Tongue (tissue), 2 donors: Measurements from ENCODE around the gene CDH23. TPM values are rescaled to one million over a fixed set of nuclear protein-coding genes. Genes with fewer than 3 reads are reported as not detected.

ENCODE experiments used
- DNase-seq: peaks from one replicate; pipeline ENCODE4 v3.0.0-alpha.2; 2015
- total RNA-seq: library from RNA; depleted of rRNA; stranded (reverse); fragments of >200 nt; gene quantifications from one replicate; pipeline ENCODE4 v1.2.3, GENCODE V29; 2014

CDH23 gene
- total RNA-seq, 1 donor from 2014 or later: 12.2 TPM

DNA sequence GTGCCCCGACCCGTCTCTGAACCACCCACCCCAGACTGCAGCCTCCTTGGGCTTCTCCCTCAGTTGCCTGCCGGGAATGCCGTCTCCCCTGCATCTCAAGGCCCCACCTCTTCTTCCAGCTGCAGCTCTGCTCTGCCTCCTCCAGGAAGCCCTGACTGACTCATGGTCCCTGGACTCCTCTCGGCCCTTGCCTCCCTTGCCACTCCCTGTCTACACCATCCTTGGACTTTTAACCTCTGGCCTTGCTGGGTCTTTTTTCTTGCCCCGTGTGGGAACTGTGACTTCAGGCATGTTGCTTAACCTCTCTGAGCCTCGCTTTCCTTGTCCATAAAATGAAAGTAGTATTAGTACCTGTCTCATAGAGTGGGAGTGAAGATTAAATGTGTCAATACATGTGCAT is 266.6 kb downstream of the CDH23 start:
- DNase-seq: no peak

DNA sequence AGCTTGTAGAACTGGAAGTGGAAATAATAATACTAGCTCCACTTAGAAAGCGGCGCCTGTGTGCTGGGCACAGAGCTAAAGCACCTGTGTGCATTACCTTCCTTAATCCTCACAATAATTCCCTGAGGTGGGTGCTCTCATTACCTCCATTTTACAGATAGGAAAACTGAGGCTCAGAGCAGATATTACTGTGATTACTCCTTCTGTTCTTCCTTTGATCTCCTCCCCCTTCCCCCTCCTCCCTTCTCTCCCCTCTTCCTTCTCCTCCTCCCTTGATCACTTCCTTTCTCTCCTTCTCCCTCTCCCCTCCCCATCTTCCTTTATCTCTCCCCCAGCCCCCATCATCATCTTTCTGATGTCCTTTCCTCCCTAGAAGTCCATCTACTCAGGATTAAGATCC is 267.9 kb downstream of the CDH23 start:
- no peak for DNase-seq

DNA sequence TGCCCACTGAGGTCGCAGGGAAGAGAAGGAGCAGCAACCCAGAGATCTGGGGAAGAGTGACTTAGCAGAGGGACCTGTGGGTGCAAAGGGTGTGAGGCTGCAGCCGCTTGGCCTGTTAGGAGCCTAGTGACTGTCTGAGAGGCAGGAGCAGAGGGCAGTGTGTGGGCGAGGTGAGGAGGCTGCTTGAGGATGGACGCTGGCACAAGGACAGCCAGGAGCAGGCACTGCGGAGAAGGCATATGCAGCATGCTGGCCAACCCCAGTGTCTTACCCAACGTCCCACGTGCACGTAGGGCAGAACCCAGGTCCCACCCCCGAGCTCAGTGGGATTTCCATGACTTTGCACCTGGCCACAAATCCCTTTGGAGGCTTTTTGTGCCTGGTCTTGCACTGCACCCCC is 268.7 kb downstream of the CDH23 start:
- DNase-seq: no peak

DNA sequence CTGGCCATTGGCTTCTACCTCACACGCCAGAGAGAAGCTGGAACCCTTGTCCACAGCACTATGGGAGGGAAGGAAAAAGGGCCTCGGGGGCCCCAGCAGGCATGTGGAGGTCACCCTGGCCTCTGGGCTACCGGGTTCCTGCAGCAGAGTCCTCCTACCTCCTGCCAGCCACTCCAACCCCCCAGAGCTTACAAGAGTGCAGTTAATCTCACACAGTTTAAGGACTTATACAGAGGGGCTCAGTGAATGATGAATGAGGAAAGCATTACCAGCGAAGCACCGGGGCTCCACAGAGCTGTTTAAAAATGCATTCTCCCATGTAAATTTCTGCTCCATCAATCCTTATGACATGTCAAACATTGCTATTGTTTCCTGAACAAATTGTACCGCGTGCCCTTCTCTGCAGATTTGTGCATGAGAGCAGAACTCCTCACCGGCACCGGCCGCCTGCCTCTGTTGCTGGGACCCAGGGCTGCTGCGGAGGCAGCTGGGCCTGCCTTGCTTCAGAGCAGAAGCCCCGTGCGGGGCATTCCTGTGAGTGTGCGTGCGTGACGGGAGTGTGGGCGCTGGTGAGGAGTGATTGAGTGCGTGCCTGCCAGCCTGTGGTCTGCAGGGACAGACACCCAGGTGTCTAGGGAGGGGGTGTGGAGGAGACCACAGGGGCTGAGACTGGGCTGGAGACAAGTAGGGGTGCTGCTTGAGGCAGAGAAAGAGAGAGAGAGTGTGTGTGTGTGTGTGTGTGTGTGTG is 270.1 kb downstream of the CDH23 start:
- no peak for DNase-seq

DNA sequence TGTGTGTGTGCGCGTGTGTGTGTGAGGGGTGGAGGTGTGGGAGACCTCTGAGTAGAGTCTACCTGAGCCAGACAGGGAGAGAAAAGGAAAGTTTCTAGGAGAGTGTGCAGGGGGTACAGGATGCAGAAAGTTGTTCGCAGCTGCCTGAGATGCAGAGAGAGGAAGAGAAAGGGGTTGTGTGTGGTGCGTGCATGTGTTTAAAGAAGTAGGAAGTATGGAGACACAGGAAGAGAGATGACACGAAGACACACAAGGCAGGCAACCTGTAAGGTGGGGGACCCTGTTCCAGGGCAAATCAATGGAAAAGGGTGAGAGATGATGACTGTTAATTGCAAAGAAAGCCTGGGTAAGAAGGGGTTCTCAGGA is 270.6 kb downstream of the CDH23 start:
- no peak for DNase-seq

DNA sequence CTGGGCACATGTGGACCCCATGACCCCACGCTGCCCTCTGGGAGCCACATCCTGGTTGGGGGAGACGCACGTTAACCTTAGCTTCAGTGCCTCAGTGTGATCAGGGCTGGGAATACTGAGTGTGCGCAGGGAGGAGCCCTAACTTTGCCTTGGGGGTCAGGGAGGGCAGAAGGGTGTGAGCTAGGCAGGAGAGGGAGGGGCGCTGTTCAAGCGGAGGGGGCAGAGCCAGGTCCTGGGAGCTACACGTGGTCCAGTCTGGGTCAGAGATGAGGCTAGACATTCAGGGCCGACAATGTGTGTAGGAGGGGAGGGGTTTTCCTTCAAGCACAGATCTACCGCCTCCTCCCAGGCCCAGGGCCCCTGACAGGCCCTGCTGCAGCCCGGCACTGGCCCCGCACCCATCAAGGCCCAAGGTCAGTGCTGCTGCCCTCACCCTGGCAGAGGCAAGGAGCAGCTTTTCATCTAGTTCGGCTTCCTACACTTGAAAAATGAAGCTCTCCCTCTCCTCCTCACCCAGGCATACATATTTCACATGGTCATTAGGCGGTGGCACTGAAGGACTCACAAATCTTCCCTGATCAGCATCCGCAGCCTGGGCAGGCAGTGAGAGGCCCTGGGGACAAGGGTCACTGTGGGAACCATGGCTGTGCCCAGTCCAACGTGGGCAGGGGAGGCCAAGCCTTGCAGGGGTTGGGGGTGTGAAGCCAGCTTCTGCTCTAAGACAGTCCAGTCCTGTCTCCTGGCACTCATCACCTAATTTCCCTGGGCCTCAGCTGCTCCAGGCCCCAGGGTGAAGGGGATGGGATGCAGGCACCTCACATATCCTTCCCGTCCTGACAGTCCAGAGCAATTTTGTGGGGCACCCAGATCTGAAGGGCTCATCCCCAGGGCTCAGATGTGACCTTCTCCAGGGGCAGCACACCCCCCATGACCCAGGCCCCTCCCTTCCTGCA is 275.6 kb downstream of the CDH23 start:
- no peak for DNase-seq

DNA sequence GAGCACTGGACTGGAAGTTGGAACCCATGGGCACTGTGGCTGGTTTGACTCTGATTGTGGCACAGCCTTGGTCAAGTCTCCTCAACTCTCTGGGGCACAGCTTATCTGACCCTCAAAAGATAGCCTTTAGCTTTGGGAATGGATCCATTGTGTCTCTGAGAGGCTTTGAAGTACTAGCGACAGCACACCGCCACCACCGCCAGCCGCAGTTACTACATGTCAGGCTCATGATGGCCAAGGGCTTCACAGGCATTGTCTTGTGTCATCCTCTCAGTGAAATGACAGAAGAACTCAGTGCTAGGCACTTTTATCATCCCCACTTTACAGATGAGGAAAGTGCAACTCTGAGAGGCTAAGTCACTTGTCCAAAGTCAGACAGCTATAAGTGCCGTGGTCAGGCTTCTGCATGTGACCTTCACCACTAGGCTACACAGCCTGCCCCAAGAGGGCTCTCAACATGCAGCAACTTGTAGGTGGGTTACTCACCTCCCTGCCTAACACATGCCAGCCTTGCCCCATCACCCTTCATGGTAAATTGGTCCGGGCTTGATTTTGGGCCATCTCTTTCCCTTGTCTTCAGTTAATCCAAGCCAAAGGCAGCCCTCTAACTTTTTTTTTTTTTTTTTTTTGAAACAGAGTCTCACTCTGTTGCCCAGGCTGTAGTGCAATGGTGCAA is 278.7 kb downstream of the CDH23 start:
- DNase-seq: no peak

DNA sequence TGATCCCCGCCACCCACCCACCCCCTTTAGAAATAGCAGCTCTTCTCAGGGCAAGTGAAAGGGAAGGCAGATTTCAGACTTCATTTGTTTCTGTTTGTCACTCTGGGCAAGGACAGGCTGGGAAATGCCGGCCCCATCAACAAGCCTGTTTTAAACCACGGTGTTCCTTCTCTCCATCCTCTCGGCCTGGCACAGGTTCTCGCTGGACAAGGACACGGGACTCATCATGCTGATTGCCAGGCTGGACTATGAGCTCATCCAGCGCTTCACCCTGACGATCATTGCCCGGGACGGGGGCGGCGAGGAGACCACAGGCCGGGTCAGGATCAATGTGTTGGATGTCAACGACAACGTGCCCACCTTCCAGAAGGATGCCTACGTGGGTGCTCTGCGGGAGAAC is 280.5 kb downstream of the CDH23 start:
- DNase-seq: no peak

DNA sequence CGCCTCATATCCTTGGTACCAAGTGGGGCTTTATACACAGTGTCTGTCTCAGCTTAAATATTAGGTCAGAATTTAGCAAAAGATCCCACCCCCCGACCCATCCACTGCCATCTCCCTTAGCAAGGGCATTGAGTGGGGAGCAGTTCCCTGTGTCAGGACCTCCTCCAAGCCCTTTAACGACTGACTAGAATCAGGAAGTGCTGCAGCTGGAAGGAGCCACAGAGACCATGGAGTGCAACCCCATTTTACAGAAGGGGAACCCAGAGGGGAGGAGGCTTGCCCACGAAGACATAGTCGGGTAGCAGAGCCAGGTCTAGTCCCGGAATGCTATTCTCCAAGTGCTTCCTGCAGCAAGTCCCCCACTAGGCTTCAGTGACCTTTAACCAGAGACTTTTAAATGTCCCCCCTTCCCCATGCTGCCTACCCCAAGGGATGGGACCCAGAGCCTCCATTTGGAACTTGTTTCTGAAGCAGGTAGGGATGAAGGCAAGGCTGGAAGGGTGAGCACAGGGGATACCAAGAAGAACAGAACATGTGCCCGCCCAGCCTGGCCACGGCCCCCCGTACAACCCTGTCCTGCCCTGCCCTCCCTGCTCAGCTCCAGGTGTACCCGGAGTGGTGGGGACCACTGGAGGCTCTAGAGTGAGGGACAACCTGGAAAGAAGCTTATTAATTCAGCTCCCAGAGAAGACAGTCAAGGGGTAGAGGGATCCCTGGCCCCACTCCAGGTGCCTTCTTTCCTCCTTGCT is 281.5 kb downstream of the CDH23 start:
- DNase-seq: no peak

DNA sequence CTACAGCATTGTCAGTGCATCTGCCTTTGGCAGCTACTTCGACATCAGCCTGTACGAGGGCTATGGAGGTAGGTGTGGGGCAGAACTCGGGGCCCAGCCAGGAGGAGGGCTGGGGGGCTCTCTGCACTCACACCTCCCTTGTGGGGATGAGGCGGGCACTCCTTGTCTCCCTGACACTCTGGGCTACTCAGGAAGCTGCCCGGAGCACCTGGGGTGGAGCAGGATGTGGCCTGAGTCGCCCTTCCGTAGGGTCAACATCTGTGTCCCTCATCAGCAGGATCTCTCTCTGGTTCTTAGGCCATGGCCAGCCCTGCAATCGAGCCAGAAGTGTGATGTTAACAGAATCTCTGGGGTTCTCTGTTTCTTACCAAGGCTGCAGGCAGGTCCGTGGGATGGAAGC is 282.7 kb downstream of the CDH23 start:
- no peak for DNase-seq

DNA sequence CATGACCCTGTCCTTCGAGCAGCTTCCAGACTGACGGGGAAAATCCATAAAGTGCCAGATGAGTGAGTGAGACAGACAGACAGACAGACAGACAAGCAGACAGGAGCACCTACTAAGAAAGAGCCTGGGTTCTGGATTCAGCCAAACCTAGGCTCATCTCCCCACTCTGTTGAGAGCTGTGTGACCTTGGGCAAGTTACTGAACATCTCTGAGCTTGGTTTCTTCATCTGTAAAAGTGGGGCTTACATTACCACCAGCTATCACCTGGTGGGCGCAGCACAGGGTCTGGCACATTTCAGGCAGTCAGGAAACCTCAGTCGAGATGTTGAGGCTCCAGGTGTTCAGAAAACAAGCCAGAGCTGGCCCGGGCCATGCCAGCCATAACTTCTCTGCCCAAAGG is 285.3 kb downstream of the CDH23 start:
- DNase-seq: no peak

DNA sequence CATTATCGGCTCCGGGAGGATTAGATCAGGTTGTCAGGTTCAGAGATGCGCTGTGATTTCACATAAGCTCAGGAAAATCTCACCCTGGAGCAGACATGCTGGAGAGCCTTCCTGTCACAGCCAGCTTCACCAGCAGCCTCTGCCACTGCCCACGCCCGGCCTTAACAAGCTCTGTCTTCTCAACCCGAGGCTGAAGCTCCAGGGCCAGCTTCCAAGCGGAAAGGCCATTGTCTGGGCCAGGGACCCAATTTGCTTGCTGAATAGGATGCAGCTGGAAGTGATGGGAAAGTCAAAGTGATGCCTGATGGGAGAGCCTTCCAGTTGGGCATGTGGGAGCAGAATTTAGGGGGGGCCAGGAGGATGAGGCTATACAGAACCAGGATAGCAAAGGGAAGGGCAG is 286.6 kb downstream of the CDH23 start:
- DNase-seq: no peak

DNA sequence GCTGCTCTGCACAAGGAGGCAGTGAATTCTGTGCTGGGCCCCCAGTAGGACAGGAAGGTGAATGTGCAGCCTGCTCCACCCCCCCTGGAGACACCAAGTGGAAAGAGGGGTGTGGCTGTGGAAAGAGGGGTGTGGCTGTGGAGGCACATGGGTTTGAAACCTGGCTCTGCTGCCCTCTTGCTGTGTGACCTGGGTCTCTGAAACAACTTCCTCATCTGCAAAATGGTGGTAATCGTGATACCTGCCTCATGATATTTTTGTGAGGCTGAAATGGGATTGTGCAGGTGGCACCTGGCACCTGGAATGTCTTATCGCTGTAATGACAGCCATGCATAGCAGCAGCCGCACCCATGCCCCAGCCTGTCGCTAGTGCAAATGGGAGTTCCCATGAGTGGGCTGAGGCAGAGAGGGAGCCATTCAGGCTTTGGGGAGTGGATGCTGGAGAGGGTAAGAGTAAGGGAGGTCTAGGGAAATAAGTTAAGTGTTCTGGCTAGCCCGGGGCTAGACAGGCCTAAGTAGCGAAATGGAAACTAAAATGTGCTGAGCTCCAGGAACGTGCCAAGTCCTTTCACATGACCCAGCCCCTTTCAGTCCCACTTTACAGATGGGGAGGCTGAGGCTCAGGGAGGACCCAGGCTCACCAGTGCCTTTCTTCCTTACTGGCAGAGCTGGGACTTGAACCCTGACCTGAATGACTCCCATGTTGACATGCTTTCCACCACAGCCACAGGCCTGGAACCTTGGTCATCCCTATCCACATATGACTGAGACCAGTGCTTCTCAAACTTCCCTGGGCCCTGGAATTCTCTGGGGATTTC is 287.8 kb downstream of the CDH23 start:
- DNase-seq: no peak

DNA sequence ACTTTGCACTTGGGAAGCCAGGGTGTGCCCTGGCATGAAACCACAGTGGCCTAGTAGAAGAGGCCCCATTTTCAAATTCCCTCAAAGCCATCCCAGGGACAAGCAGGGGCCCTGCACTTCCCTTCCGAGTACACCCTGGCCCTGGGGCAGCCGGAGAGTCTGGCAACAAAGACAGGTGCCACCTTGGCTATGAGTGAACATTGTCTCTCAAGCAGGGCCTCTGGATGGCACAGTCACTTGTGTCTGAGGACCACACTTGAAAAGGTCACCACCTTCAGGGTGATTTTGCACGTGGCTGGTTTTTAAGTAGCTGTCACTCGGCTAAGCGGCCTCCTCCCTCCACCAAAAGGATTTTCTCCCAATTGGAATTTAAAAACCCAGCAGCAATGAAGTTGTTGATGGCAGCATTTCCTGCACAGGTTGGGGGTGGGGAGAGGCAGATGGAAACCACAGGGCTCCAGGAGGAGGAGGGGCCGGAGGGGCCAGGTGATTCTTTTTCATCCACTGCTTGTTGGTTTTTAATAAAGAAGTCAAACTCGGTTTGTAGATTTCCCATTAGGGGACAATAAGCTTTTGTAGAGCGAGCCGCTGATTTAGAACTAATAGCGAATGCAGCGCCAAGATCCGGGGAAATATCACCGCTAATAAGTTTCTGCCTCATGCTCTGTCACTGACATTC is 289.0 kb downstream of the CDH23 start:
- no peak for DNase-seq

DNA sequence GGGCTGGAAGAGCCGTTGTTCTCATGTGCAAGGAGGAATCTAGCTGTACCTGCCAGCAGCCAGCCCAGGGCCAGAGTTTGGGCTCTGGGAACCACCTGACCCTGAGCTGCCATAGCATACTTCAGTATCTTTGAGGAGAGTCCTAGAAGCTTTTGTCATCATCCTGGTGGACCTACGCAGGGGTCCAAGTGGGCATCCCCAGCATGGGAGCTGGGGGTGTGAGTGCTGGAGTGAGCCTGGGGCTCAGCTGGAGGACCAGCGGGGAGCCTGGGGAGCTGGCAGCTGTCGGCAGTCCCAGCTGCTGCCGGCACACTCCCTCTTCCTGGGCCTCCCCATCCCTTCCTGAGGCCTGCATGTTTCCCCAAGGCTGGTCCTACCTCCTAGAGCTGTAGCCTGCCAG is 290.4 kb downstream of the CDH23 start:
- peak; percentile 48 for DNase-seq

DNA sequence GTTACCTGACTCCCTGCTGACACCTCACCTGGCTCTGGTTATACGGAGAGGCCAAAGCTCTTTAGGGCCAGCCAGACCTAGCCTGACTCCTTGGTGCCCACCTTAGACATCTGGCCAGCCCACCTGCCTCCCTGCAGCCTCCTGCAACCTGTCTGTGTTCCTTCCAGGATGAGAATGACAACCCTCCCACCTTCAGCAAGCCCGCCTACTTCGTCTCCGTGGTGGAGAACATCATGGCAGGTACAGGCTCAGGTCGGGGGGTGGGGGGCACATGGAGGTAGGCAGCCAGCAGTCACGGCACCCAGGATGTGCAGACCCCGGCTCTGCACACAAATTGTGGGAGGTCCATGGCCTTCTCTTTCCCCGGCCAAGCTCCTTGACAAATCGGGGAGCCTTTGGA is 290.8 kb downstream of the CDH23 start:
- no peak for DNase-seq

DNA sequence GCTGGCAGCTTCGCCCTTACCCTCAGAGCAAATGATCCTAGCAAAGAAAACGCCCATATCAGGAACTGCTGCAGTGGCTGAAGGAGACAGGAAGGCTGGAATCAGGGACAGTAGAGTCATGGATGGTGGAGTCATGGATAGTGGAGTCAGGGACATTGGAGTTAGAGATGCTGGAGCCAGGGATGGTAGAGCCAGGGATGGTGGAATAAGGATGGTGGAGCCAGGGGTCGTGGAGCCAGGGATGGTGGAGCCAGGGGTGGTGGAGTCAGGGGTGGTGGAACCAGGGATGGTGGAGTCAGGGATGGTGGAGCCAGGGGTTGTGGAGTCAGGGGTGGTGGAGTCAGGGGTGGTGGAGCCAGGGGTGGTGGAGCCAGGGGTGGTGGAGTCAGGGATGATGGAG is 291.5 kb downstream of the CDH23 start:
- no peak for DNase-seq

DNA sequence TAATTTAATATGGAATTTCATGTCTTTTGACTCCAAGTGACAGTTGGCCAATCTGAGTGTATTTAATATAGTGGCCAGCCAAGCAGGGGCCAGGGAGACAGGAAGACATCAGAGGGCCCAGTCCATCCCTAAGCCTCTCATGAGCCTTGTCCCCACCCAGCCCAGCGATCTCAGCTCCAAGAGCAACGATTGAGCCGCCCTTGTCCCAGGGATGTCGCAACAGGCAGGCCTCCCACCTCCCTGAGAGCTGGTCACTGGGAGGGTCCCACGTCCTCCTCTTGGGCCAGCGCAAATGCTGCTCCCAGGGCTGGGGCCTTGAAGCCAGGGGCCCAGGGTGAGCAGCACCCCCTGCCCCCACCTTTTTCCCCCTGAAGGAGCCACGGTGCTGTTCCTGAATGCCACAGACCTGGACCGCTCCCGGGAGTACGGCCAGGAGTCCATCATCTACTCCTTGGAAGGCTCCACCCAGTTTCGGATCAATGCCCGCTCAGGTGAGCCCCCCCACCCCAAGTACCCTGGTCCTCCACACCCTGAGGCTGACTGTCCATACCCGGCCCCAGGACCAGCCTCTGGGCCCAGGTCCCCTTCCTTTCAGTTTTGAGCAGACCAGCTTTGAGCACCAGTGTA is 293.5 kb downstream of the CDH23 start:
- DNase-seq: no peak

DNA sequence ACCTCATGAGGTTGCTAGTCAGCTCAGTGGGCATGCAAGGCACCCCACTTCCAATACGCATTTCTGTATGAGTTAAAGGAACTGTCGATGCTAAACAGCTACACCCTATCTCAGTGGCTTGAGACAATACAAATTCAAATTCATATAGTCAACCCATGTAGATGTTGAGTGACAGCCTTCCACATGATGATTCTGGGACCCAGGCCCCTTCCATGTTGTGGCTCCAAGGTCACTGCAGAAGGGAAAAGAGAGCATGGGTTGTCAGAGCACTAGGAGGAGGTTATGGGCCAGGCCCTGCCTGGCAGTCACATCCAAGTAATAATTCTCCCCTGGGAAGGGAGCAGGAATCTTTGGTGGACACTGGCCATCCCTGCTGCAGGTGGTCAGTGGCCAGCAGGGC is 294.7 kb downstream of the CDH23 start:
- DNase-seq: no peak

DNA sequence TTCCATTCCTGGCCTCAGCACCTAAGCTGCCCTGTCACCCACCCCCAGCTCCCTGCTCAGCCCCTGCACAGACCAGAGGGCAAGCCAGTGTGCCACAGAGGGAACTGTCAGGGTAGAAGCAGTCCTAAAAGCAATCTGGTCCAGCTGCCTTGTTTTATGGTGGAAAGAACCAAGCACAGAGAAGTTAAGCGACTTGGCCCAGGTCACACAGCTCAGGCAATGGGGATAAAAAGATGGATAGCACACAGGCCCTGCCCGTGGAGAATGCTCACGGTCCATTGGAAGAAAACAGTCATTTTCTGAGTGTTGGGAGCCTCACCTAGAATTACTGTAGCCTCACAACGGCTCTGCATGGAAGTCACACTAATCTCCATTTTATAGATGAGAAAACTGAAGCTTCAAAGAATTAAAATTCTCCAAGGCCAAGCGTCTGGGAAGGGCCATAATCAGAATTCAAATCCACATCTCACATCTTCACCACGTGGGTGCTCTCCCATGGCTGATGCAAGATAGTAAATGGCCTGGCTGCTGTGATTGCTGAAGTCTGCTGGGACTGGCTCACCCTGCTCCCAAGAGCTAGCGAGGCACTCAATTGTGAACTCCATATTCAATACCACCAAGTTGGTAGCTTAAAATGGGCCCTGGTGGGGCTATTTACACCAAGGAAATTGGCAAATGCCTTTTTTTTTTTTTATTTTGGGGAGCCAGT is 296.0 kb downstream of the CDH23 start:
- DNase-seq: no peak
